Heart right ventricle (tissue), 16 donors: Measurements from ENCODE around the gene ZMYND8. TPM values are rescaled to one million over a fixed set of nuclear protein-coding genes. Genes with fewer than 3 reads are reported as not detected.

Experiments used
- ATAC-seq, 8 donors: fragments of 200-7000 bp; cut with Tn5 transposase; one replicate each; pipeline ENCODE4 v1.9.1; 2020; ENCODE audit warnings: mild to moderate bottlenecking in 8 of 8, moderate library complexity in 8 of 8, moderate number of reproducible peaks in 1 of 8
- DNase-seq, 2 donors: peaks; one replicate each; pipeline ENCODE4 v3.0.0-alpha.2; 2020
- H3K27ac ChIP-seq, 10 donors: fragments of 200-600 bp; sonication (generic) in 2 of 10; one replicate each; pipeline versions ENCODE4 v1.5.0 to v1.8.0; 2020 to 2022; ENCODE audit warnings: mild to moderate bottlenecking in 3 of 10
- H3K27me3 ChIP-seq, 7 donors: fragments of 200-600 bp; one replicate each; pipeline ENCODE4 v1.8.0; 2021 to 2022; ENCODE audit warnings: mild to moderate bottlenecking in 2 of 7
- H3K36me3 ChIP-seq, 9 donors: fragments of 200-600 bp; sonication (generic) in 1 of 9; one replicate each; pipeline versions ENCODE4 v1.5.0 to v1.8.0; 2020 to 2022; ENCODE audit warnings: mild to moderate bottlenecking in 2 of 9
- H3K4me1 ChIP-seq, 9 donors: fragments of 200-600 bp; sonication (generic) in 1 of 9; one replicate each; pipeline versions ENCODE4 v1.5.0 to v1.8.0; 2020 to 2022; ENCODE audit warnings: mild to moderate bottlenecking in 4 of 9
- H3K4me3 ChIP-seq, 10 donors: fragments of 200-600 bp; sonication (generic) in 2 of 10; one replicate each; pipeline versions ENCODE4 v1.5.0 to v1.8.0; 2020 to 2022; ENCODE audit warnings: mild to moderate bottlenecking in 7 of 10, moderate library complexity in 2 of 10
- H3K9me3 ChIP-seq, 11 donors: fragments of 200-600 bp in 10 of 11; sonication (generic) in 2 of 11; one replicate each; pipeline versions ENCODE4 v1.5.0 to v1.8.0; 2013 to 2022; ENCODE audit warnings: mild to moderate bottlenecking in 2 of 11, control low read depth in 1 of 11, moderate library complexity in 1 of 11
- CTCF ChIP-seq, 9 donors: fragments of 200-600 bp; sonication (generic) in 2 of 9; IDR thresholded peaks; one replicate each; pipeline versions ENCODE4 v1.5.0 to v1.8.0; 2021 to 2022; ENCODE audit warnings: antibody characterized with exemption in 9 of 9, mild to moderate bottlenecking in 5 of 9, moderate library complexity in 1 of 9
- WGBS, 2 donors: extraction: QIAGEN DNeasy Blood & Tissue Kit; methylation state at CpG; one replicate each; pipeline ENCODE4 v1.1.7; 2013; ENCODE audit warnings: inconsistent platforms in 1 of 2; 5-methylcytosine and 5-hydroxymethylcytosine counted together
- intact Hi-C, 10 donors: fragments of 100-400 bp; cut with DNase I; formaldehyde crosslinking; loops; one replicate each; pipeline versions ENCODE4 v1.11.1 to v1.14.2; 2022
- polyA plus RNA-seq, 2 donors: library from polyadenylated mRNA; stranded (reverse); fragments of 200-250 nt; gene quantifications; one replicate each; pipeline ENCODE4 v1.2.3, GENCODE V29; 2013
- total RNA-seq, 10 donors: library from RNA; stranded (reverse); fragmentation: NEBNext Ultra II Directional in 3 of 10; extraction: Animal tissue kit (Norgen Biotek cat#: 25700) in 3 of 10; gene quantifications; one replicate each; pipeline versions ENCODE4 v1.2.1 to v1.2.4, GENCODE V29; 2021 to 2023
- donor health status: Arrhythmogenic right ventricular cardiomyopathy.
- donor health status: ischemic (EF 13 %, LVEDD 7.1; RV severe dilation, severe dysfunction).
- donor health status: healthy with polysubstance abuse.
- donor health status: DM: no; HTN: yes; CAD: no.
- donor health status: DM: no; HTN: no; CAD: no.
- donor health status: ischemic (EF 25% LVEDD 6.9; RV normal size, moderate dysfunction).
- donor health status: ischemic (EF 25% LVEDD 5.7; RV mildly dilated, moderate dysfunction).
- donor health status: healthy.
- donor health status: DM: yes; HTN: yes; CAD: no.
- donor health status: Ischemic cardiomyopathy.
- donor health status: ischemic (EF 35%, LVEDD 5.7; RV mildly dilated, moderate dysfunction).
- donor health status: nonischemic (EF 11% LVEDD 7.7; RV severe dilation, severe dysfunction).
- donor health status: DM: yes; HTN: yes; CAD: no.
- donor health status: PGD.
- donor health status: ischemic (EF 29% LVEDD 5.4; RV normal size, mild dysfunction).
- donor health status: nonischemic (EF 23%, LVEDD 6.1; RV moderate dilation, normal function).

ZMYND8 gene
- total and polyA plus RNA-seq, 12 donors: 6.4 to 39.0 (median 28.0) TPM

GRCh38 chr20:47217482-47218446 lies 138.7 kb downstream of the ZMYND8 start:
- TF ChIP-seq CTCF (IDR thresholded peaks at IDR 0.05): no peak
- Histone ChIP-seq H3K4me3 (no peak overlapping the region), H3K9me3 (no peaks in the 10 kb centered on the region), H3K27me3 (no peaks in the 10 kb centered on the region), H3K4me1 (peaks cover 0 to 38% (median 9%) of the 10 kb centered on the region in 9 donors), H3K36me3 (peaks cover 0 to 100% (median 48%) of the 10 kb centered on the region in 9 donors), H3K27ac (peak overlapping the region in 3 of 10 donors; percentile 24 to 34 (median 33))
- intact Hi-C loops: no loop called here
- ATAC-seq: peak in 4 of 8 donors; percentile 23 to 30 (median 26)
- DNase-seq: no peak
- WGBS, 2 donors: 68 to 70% methylated on average over 12 of the region's 12 CpGs

DNA sequence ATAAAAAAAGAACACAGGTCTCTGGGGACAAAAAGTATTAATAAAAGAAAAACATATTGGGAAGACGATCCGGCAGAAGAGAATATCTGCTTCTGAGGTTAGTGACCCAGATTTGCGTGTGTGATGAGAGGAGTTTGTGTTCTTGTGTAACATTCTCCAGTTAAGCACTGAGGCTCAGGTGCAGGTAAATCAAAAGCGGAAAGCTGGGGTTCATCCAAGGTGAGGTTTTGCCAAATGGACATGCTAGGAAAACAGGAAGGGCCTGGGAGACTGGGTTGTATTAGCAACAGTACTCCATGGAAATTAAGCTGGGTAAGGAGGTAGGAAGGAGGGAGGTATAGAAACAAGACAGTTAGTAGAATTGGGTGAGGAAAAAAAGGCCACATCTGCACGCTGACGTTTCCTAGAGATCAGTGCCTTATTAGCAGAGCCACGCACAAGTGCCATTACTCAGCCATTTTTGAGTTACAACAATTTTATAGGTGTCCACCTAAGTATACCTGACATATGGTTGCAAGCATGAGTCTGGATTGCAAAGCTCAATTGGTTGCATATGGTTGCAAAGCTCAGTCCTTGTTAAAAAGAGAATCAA lies 139.6 kb downstream of the ZMYND8 start:
- no peak for TF ChIP-seq CTCF (IDR thresholded peaks at IDR 0.05)
- DNase-seq (no peak), ATAC-seq (no peak)
- H3K4me1 ChIP-seq: peaks cover 0 to 46% (median 9%) of the 10 kb centered on the region in 9 donors
- no peak overlapping the region for H3K4me3 ChIP-seq
- 76 to 85% methylated on average over 7 of the region's 7 CpGs for WGBS, 2 donors
- H3K9me3 ChIP-seq: no peaks in the 10 kb centered on the region
- intact Hi-C loops: no loop called here
- H3K27ac ChIP-seq: no peak overlapping the region
- peaks cover 0 to 100% (median 44%) of the 10 kb centered on the region in 9 donors for H3K36me3 ChIP-seq
- no peaks in the 10 kb centered on the region for H3K27me3 ChIP-seq

DNA sequence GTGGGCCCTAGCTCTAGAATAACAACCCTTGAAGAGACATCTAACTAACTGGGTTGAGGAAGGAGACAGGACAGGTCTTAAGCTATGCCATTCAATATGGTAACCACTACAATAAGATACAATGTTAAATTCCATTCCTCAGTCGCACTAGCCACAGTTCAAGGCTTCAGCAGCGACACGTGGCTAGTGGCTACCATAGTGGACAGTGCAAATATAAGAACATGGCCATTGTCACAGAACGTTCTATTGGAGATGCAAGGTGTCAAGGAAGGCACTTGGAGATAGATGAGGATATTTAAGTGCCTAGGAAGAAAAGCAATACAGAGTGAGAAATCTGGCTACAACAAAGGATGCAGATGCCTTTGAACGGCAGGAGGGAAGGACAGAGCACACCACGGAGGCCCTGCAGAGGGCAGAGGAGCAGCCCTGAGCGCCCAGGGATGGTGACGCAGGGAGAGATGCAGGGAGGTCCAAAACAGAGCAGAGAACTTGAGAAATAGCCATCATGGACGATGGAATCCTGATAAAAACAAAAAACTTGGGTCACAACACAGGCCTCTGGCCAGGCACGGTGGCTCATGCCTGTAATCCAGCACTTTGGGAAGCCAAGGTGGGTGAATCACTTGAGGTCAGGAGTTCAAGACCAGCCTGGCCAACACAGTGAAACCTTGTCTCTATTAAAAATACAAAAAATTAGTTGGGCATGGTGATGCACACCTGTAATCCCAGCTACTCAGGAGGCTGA lies 140.7 kb downstream of the ZMYND8 start:
- H3K36me3 ChIP-seq: peaks cover 0 to 100% (median 45%) of the 10 kb centered on the region in 9 donors
- H3K9me3 ChIP-seq: no peaks in the 10 kb centered on the region
- no peak for ATAC-seq
- no peak for DNase-seq
- no peak overlapping the region for H3K27ac ChIP-seq
- TF ChIP-seq CTCF (IDR thresholded peaks at IDR 0.05): no peak
- WGBS, 2 donors: 80 to 86% methylated on average over 10 of the region's 10 CpGs
- H3K27me3 ChIP-seq: no peaks in the 10 kb centered on the region
- intact Hi-C loops: no loop called here
- no peak overlapping the region for H3K4me3 ChIP-seq
- peaks cover 0 to 48% (median 9%) of the 10 kb centered on the region in 9 donors for H3K4me1 ChIP-seq

GRCh38 chr20:47213966-47214365 lies 142.5 kb downstream of the ZMYND8 start:
- Histone ChIP-seq H3K4me3 (no peak overlapping the region), H3K36me3 (peaks cover 0 to 100% (median 46%) of the 10 kb centered on the region in 9 donors), H3K27me3 (no peaks in the 10 kb centered on the region), H3K9me3 (no peaks in the 10 kb centered on the region), H3K4me1 (peaks cover 0 to 48% (median 9%) of the 10 kb centered on the region in 9 donors), H3K27ac (peak overlapping the region; percentile 24 to 78 (median 64))
- TF ChIP-seq CTCF (IDR thresholded peaks at IDR 0.05): no peak
- intact Hi-C loops: loop anchor here in 1 of 10 donors (5.0 kb wide), 2 partner anchors 48 to 168 kb away; no protein-coding TSS in a partner anchor
- ATAC-seq (peak in 7 of 8 donors; percentile 54 to 85 (median 65)), DNase-seq (no peak)
- 62 to 68% methylated on average over 9 of the region's 9 CpGs for WGBS, 2 donors
